Mesendoderm (in vitro differentiated cells): ENCODE results near the gene CSNK1E. TPM values are rescaled to one million over a fixed set of nuclear protein-coding genes. Genes with fewer than 3 reads are reported as not detected.
"Not testable (repeated sequence)": the region's sequence is repeated elsewhere in the genome, so short reads cannot be mapped to it uniquely, and the experiment has no call there.

Experiments
- DNase-seq: peaks from one replicate; pipeline ENCODE4 v3.0.0; 2013
- H2AK5ac ChIP-seq: 2 replicates; pipeline ENCODE4 v1.6.1; 2013; ENCODE audit warnings: low read length, inconsistent platforms
- H2BK120ac ChIP-seq: 2 replicates; pipeline ENCODE4 v1.6.1; 2013; ENCODE audit warnings: low read depth, mild to moderate bottlenecking, low read length, moderate library complexity, mixed read lengths
- H2BK15ac ChIP-seq: replicated peaks from 2 replicates; pipeline ENCODE4 v1.6.1; 2013; ENCODE audit warnings: low read depth, mild to moderate bottlenecking, moderate library complexity
- H2BK5ac ChIP-seq: 2 replicates; pipeline ENCODE4 v1.6.1; 2013; ENCODE audit warnings: low read length, inconsistent platforms
- H3K18ac ChIP-seq: 2 replicates; pipeline ENCODE4 v1.6.1; 2013; ENCODE audit warnings: mild to moderate bottlenecking, low read length, mixed read lengths
- H3K23ac ChIP-seq: one replicate; pipeline ENCODE4 v1.6.1; 2013; ENCODE audit warnings: low read length
- H3K27ac ChIP-seq: 2 replicates; pipeline ENCODE4 v1.5.1; 2013; ENCODE audit warnings: low read depth, mild to moderate bottlenecking, inconsistent platforms, low read length, moderate library complexity
- H3K27me3 ChIP-seq: 2 replicates; pipeline ENCODE4 v1.6.1; 2013; ENCODE audit warnings: low read length, control low read depth, mild to moderate bottlenecking, inconsistent platforms; ENCODE audit not compliant: insufficient read depth, poor library complexity
- H3K36me3 ChIP-seq: 2 replicates; pipeline ENCODE4 v1.6.1; 2013; ENCODE audit warnings: low read length, inconsistent platforms; ENCODE audit not compliant: control insufficient read depth, insufficient read depth
- H3K4ac ChIP-seq: one replicate; pipeline ENCODE4 v1.6.1; 2013; ENCODE audit warnings: low read depth, mild to moderate bottlenecking, low read length, moderate library complexity
- H3K4me1 ChIP-seq: 2 replicates; pipeline ENCODE4 v1.6.1; 2013; ENCODE audit warnings: low read depth, low read length, inconsistent platforms; ENCODE audit not compliant: control insufficient read depth
- H3K4me2 ChIP-seq: 2 replicates; pipeline ENCODE4 v1.6.1; 2013; ENCODE audit warnings: low read length
- H3K4me3 ChIP-seq: 2 replicates; pipeline ENCODE4 v1.5.1; 2013; ENCODE audit warnings: mild to moderate bottlenecking, low read length
- H3K56ac ChIP-seq: one replicate; pipeline ENCODE4 v1.6.1; 2013; ENCODE audit warnings: low read length
- H3K79me1 ChIP-seq: 2 replicates; pipeline ENCODE4 v1.6.1; 2013; ENCODE audit warnings: low read length, inconsistent platforms
- H3K79me2 ChIP-seq: 2 replicates; pipeline ENCODE4 v1.6.1; 2013; ENCODE audit warnings: mild to moderate bottlenecking, low read length; ENCODE audit not compliant: control insufficient read depth, insufficient read depth
- H3K9ac ChIP-seq: 2 replicates; pipeline ENCODE4 v1.6.1; 2013; ENCODE audit warnings: low read length, inconsistent platforms
- H4K5ac ChIP-seq: one replicate; pipeline ENCODE4 v1.6.1; 2013; ENCODE audit warnings: low read length
- H4K8ac ChIP-seq: one replicate; pipeline ENCODE4 v1.6.1; 2013; ENCODE audit warnings: low read depth, mild to moderate bottlenecking, control low read depth, low read length, moderate library complexity
- WGBS: extraction: QIAGEN DNeasy Blood & Tissue Kit; methylation state at CpG from one replicate; pipeline ENCODE4 v1.1.7; 2013; ENCODE audit warnings: low lambda C conversion rate, missing lambda C conversion rate; ENCODE audit not compliant: insufficient coverage; ENCODE audit errors: extremely low coverage; 5-methylcytosine and 5-hydroxymethylcytosine counted together
- polyA plus RNA-seq, 2 experiments: library from polyadenylated mRNA; stranded (reverse); fragments of 200-250 nt; gene quantifications; one replicate each; pipeline ENCODE4 v1.2.3, GENCODE V29; 2013

The CSNK1E gene
- polyA plus RNA-seq (2013, experiment 1 of 2) = 124 TPM
- 125 TPM for polyA plus RNA-seq (2013, experiment 2 of 2)

DNA sequence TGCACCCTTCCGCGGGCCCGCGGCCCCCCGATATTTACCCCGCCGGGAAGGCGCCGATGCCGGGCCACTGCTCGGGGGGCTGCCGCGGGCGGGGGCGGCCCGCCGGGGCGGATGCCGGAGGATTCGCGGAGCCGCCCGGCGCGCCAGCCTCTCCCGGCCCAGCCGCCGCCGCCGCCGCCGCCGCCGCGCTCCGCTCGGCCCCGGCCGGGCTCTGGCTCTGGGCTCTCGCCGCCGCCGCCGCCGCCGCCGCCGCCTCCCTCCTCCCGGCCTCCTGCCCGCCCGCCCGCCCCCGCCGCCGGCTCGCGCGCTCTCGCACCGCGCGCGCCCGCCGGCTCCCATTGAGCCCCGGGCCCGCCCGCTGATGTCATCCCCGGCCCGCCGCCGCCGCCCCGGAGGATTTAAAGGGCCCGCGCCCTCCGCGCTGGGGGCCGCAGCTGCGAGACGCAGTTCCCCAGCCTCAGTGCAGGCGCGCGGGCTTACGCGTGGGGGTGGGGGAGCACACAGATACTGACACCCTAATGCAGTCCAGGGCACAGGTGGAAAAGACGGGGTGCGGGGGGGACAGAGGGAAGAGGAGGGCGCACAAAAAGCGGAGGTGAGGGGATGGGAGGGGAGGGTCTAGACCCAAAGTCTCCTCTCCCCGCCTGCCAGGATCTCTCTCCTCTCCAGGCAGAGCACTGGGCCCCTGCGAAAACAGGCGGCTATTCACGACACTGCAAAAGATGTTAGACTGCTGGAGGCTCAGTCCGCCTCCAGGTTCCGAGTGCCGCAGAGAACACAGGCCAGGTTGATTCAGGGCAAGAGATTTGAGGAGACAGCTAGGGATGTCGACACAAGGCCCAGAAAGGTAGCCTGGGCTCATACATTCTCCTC is at the start of gene CSNK1E:
Gene CSNK1E, minus strand, starts transcription at position 312 of the 873 bp plus-strand sequence. CDS start 3,276 bp downstream, outside the sequence.
- peak within 1 kb of the TSS; percentile 71 for H3K4me3 ChIP-seq
- H3K4ac ChIP-seq = peak within 1 kb of the TSS; percentile 92
- no CpG with 5 or more reads among the region's 98 CpGs for WGBS
- H3K36me3 ChIP-seq = peaks cover 3% of the 10 kb centered on the region
- H3K9ac ChIP-seq = peak within 1 kb of the TSS; percentile 88
- no peaks in the 10 kb centered on the region for H3K27me3 ChIP-seq
- peak within 1 kb of the TSS; percentile 69 for H2BK5ac ChIP-seq
- peak within 1 kb of the TSS; percentile 92 for H3K27ac ChIP-seq
- H2AK5ac ChIP-seq = no peak within 1 kb of the TSS
- no peak within 1 kb of the TSS for H4K5ac ChIP-seq
- peaks cover 12% of the 10 kb centered on the region for H3K79me1 ChIP-seq
- peak within 1 kb of the TSS; percentile 75 for H3K4me2 ChIP-seq
- no peak within 1 kb of the TSS for H3K23ac ChIP-seq
- peaks cover 13% of the 10 kb centered on the region for H3K4me1 ChIP-seq
- peak within 1 kb of the TSS; percentile 95 for H3K18ac ChIP-seq
- DNase-seq = peak; percentile 78
- peak within 1 kb of the TSS; percentile 46 for H2BK120ac ChIP-seq
- H2BK15ac ChIP-seq = no peak within 1 kb of the TSS
- peak within 1 kb of the TSS; percentile 95 for H3K56ac ChIP-seq
- H4K8ac ChIP-seq = peak within 1 kb of the TSS; percentile 82
- peaks cover 46% of the 10 kb centered on the region for H3K79me2 ChIP-seq

DNA sequence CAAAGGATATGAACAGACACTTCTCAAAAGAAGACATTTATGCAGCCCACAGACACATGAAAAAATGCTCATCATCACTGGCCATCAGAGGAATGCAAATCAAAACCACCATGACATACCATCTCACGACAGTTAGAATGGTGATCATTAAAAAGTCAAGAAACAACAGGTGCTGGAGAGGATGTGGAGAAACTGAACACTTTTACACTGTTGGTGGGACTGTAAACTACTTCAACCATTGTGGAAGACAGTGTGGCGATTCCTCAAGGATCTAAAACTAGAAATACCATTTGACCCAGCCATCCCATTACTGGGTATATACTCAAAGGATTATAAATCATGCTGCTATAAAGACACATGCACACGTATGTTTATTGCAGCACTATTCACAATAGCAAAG is 48.6 kb upstream of the CSNK1E start:
- WGBS = no CpG with 5 or more reads among the region's 3 CpGs

DNA sequence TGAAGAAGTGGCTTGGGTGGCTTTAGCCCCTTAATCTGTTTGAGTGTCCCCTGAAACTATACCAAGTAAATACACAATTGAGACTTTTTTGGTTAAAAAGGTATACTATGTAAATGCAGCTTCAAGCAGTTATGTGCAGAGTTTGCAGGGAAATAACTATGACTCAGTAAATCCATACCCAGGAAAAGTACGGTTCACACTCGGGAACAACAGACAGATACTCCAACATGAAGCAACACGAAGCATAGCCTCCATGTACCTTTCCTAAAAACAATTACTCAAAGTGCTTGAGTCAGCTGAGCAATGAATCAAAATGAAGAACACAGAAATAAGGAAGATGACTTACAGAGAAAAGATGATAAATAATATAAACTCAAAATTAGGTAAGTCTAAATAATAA is 47.9 kb upstream of the CSNK1E start:
- H3K79me2 ChIP-seq, H3K27ac ChIP-seq, H3K4me1 ChIP-seq, H3K9ac ChIP-seq, H2BK5ac ChIP-seq, H3K18ac ChIP-seq, H3K4me2 ChIP-seq, H2BK120ac ChIP-seq, H3K4ac ChIP-seq, DNase-seq, H3K23ac ChIP-seq, H2BK15ac ChIP-seq, H4K8ac ChIP-seq, H3K27me3 ChIP-seq, H4K5ac ChIP-seq, H3K79me1 ChIP-seq, H3K4me3 ChIP-seq, H3K56ac ChIP-seq, H3K36me3 ChIP-seq, H2AK5ac ChIP-seq: not testable (repeated sequence)
- WGBS = no CpG with 5 or more reads among the region's 3 CpGs

More for the DNA sequence above, 48.6 kb upstream of the CSNK1E start:
- not testable (repeated sequence) for H3K23ac ChIP-seq, H3K27me3 ChIP-seq, H3K36me3 ChIP-seq, H2AK5ac ChIP-seq, H3K4ac ChIP-seq, H4K5ac ChIP-seq, H3K18ac ChIP-seq, H3K27ac ChIP-seq, H3K56ac ChIP-seq, H3K4me1 ChIP-seq, H2BK15ac ChIP-seq, H3K4me3 ChIP-seq, H2BK120ac ChIP-seq, DNase-seq, H2BK5ac ChIP-seq, H3K4me2 ChIP-seq, H3K9ac ChIP-seq, H3K79me1 ChIP-seq, H3K79me2 ChIP-seq, H4K8ac ChIP-seq

DNA sequence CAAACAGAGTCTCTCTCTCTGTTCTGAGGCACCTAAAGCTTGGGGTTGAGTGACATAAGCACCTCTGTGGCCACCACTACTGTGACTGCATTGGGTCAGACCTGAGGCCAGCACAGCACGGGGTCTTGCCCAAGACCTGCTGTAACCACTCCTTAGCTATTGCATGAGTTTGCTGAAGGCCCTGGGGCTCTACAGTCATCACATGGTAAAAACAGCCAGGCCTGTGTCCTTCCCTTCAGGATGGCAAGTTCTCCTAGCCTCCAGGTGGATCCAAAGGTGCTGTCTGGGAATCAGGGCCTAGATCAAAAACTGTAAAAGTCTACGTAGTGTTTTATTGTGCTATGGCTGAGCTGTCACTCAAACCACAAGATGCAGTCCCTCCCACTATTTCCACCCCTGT is 43.3 kb upstream of the CSNK1E start:
- H3K4me3 ChIP-seq, H3K36me3 ChIP-seq, H3K9ac ChIP-seq, H3K27ac ChIP-seq, H2BK15ac ChIP-seq, H3K79me1 ChIP-seq, H3K27me3 ChIP-seq, H2BK120ac ChIP-seq, DNase-seq, H3K4ac ChIP-seq, H3K18ac ChIP-seq, H3K79me2 ChIP-seq, H2AK5ac ChIP-seq, H3K4me2 ChIP-seq, H3K23ac ChIP-seq, H3K4me1 ChIP-seq, H4K8ac ChIP-seq, H3K56ac ChIP-seq, H2BK5ac ChIP-seq, H4K5ac ChIP-seq: not testable (repeated sequence)
- no CpG with 5 or more reads among the region's 2 CpGs for WGBS

DNA sequence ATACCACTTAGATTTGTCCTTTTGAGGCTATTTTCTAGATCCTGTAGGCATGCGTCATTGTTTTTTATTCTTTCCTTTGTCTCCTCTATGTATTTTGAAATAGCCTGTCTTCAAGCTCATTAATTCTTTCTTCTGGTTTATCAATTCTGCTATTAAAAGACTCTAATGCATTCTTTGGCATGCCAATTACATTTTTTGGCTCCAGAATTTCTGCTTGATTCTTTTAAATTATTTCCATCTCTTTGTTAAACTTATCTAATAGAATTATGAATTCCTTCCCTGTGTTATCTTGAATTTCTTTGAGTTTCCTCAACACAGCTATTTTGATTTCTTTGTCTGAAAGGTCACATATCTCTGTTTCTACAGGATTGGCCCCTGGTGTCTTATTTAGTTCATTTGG is 42.6 kb upstream of the CSNK1E start:
- not testable (repeated sequence) for H4K5ac ChIP-seq, H3K4me2 ChIP-seq

More for the DNA sequence above, 42.6 kb upstream of the CSNK1E start:
- not testable (repeated sequence) for H3K36me3 ChIP-seq, H4K8ac ChIP-seq, H3K79me1 ChIP-seq, H3K18ac ChIP-seq, H2BK15ac ChIP-seq, DNase-seq, H2BK120ac ChIP-seq, H3K4me3 ChIP-seq, H3K79me2 ChIP-seq, H2AK5ac ChIP-seq, H3K23ac ChIP-seq, H3K56ac ChIP-seq, H3K27ac ChIP-seq, H3K4ac ChIP-seq, H3K27me3 ChIP-seq, H3K4me1 ChIP-seq, H2BK5ac ChIP-seq, H3K9ac ChIP-seq
- WGBS = no CpG with 5 or more reads among the region's 1 CpG
